Adrenal gland (tissue), 5 donors: Measurements from ENCODE around the gene EFHD1.
A peak's percentile ranks its signal among the peaks of the same experiment; 100 is the strongest.

Experiments used
- POLR2A ChIP-seq, 2 donors: fragments of 450-650 bp; IDR thresholded peaks; one replicate each; pipeline ENCODE4 v1.6.1; 2017; ENCODE audit warnings: antibody characterized with exemption in 2 of 2, mild to moderate bottlenecking in 2 of 2, moderate library complexity in 1 of 2
- TF ChIP-seq, protein P1 (sequence below), 6 experiments: fragments of 450-650 bp in 4 of 6; fragments of 200-600 bp in 2 of 6; sonication (generic) in 1 of 6; IDR thresholded peaks; 1 replicate in 5 of 6; 2 replicates in 1 of 6; pipeline versions ENCODE4 v1.5.1 to v1.8.0; 2016 to 2021; ENCODE audit warnings: antibody characterized with exemption in 6 of 6, mild to moderate bottlenecking in 2 of 6, moderate library complexity in 1 of 6
- donor health status: DM: no; HTN: no; CAD: no.

GRCh38 chr2:232698556-232699091 is 65.2 kb downstream of the EFHD1 start:
- TF ChIP-seq, protein P1, sequence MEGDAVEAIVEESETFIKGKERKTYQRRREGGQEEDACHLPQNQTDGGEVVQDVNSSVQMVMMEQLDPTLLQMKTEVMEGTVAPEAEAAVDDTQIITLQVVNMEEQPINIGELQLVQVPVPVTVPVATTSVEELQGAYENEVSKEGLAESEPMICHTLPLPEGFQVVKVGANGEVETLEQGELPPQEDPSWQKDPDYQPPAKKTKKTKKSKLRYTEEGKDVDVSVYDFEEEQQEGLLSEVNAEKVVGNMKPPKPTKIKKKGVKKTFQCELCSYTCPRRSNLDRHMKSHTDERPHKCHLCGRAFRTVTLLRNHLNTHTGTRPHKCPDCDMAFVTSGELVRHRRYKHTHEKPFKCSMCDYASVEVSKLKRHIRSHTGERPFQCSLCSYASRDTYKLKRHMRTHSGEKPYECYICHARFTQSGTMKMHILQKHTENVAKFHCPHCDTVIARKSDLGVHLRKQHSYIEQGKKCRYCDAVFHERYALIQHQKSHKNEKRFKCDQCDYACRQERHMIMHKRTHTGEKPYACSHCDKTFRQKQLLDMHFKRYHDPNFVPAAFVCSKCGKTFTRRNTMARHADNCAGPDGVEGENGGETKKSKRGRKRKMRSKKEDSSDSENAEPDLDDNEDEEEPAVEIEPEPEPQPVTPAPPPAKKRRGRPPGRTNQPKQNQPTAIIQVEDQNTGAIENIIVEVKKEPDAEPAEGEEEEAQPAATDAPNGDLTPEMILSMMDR (IDR thresholded peaks at IDR 0.05), result no peak
- TF ChIP-seq POLR2A (IDR thresholded peaks at IDR 0.05), result peak in 1 of 2 donors; percentile 29
